ENCODE results near the gene ANKK1.

Gene ANKK1

DNA sequence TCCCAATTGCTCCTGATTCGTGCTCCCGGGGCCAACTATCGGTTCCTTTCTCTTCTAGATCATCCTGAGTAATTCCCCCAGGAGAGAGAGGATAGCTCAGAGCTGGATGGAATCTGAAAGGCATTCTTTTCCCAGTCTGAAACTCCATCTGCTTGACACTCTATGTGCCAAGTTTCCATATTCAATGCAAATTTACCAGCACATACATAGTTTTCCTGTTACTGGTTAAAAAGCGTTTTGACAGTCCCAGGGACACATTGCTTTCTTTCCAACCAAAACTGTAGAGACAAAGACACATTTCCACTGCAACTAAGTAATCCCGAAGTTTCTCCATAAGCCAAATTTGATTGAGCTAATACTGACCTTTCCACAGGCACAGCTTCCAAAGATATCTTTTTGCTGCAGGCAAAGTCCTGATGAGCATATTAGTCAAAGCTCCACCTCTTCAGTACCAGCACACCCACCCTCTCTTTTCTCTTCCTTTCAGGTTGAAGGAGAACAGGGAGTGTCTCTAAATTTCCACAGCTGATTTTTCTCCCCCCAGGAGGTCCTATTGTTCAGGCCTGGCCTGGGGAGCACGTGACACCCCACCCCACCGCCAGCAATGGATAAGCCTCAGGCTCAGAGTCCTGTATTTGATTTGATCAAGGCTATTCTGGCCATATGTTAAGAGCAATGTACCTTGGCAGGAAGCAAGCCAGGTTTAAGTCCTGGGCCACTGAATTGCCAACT, 9.7 kb upstream of the ANKK1 start:
- no peak for DNase-seq

DNA sequence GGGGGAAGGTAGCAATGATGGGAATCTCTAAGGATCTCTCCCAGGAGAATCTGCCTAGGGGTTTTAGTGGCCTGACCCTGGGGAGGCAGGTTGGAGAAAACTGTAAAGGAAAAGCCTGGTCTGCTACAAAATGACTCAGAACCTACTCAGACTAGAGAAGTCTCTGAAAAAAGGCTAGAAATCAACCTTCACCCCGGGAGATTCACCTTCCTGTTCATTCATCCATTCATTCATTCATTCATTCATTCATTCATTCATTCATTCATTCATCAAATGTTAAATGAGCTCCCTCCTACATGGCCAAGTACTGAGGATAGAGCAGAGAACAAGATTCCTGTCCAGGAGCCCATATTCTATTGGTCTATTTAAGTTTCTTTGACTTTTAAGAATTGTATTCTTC, 8.9 kb upstream of the ANKK1 start:
- DNase-seq, result no peak

DNA sequence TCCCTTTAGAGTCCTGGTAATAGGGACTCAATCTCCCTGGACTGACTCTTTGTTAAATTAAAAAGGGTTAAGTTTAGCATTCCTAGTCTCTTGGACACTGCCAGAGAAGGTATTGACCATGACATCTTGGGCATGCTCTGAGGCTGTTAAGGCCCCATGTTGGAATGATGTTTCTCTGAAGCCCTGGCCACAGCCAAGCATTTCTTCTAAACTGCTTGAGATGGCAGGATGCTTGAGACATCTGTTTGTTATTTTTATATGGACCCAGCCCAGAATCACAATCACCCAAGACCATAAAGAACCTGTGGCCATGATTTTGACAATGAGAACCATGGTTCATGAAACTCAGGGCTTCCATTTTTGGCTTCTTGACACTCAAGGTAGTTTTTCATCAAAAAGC, 5.5 kb upstream of the ANKK1 start:
- no peak for DNase-seq

DNA sequence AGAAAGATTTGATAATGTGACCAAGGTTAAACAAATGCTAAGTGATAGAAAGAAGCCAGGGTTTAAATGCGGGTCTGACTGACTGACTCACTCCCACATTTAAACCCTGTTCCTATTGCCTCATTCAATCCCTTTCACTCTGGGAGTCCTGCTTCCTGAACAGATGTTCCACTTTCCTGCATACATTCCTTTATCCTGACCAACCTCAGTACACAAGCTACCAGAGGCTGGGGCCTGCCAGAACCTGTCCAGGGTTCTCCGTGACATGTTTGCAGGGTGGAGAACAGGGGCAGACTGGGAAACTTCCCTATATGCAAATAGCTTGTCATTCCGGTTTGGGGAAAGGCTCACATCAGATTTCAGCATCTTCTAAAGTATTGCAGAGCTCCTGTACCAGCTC, 3.0 kb upstream of the ANKK1 start:
- no peak for DNase-seq

DNA sequence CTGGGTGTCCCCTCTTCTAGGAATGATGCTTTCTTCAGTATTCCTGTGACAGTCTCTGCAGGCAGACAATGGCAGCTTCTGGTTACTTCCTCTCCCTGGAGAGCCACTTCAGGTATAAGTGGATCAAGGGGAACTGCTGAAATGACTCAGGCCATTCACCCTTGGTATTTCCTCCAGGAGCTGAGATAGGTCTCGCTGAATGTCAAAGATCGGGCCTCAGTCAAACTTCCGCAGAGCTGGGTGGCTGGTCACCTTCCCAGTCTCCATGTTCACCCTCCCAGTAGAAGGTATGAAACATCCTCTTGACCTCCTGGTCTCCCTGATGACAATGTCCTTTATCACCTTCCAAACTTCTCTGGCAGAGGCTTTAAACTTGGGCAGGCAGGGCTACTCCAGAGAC, 1.8 kb upstream of the ANKK1 start:
- no peak for DNase-seq

DNA sequence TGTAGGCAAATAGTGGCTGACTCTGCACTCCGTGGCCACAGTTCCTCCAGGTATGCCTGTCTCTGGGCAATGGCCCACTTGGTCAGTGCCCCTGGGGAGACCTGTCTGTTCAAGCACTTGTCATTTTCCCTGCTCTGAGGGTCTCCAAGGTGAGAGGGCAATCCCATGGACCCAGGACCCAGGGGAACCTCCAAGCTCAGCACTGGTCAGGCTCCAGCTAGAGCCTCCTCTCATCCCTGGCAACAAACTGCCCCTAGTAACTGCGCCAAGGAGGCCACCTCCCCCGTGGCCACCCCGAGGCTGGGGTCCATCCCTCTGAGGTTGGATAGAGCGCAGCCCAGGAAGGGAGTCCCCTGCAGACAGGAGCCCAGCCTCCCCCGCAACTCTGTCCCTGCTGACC, 713 bp upstream of the ANKK1 start:
- no peak for DNase-seq

DNA sequence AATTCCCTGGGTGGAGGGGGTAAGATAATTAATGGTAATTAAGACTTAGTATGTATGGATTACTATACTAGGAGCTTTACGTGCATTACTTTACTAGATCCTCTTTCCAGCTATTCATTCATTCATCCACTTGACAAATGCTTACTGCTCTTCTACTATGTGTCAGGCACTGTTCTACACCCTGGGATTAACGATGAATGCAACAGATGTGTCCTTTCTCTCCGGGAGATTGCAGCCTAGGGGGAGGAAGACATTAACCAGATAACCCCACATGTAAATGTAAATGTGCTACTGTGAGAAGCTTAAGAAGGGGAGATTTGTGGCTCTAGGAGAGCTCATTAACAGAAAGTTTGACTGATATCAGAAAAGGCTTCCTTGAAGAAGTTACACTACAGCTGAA, 1.7 kb downstream of the ANKK1 start:
- no peak for DNase-seq

DNA sequence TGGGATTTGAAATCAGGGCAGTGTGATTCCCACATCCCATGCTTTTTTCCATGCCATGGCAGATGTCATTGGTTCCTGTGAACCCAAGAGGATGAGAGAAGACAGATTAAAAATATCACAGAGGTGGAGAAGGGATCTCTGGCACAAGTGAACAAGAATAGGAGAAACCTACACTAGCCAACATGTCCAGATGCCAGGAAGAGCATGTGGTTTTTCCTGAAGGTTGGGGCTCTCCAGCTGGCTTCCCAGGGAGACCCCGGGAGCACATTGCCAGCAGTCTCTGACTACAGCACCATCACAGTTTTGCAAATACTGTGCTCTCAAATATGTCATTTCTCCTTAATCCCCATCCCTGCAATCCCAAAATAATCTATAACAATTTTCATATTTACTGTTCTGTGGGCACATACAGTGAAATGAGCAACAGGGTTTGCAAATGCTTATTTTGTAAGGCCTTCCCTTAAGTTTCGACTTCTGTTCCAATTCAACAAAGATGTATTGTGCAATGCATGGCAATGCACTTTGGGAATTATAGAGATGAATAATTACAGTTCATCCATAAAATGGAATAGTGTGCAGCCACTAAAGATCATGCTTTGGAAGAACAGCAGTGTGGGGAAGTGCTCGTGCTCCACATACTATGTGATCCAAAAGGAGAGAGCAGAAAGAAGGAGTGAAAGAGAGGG, 4.8 kb downstream of the ANKK1 start:
- no peak for DNase-seq

DNA sequence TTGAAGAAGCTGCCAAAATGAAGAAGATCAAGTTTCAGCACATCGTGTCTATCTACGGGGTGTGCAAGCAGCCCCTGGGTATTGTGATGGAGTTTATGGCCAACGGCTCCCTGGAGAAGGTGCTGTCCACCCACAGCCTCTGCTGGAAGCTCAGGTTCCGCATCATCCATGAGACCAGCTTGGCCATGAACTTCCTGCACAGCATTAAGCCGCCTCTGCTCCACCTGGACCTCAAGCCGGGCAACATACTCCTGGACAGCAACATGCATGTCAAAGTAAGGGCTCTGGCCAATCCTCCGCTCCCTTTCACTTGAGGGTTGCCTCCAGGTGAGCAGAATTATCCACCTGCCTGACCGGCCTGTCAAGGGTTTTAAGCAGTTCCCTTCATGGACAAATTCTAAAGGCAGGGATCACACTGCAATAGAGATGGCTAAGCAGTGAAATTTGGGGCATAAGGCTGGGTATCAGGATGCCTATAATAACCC, 6.0 kb downstream of the ANKK1 start:
- DNase-seq, result no peak

DNA sequence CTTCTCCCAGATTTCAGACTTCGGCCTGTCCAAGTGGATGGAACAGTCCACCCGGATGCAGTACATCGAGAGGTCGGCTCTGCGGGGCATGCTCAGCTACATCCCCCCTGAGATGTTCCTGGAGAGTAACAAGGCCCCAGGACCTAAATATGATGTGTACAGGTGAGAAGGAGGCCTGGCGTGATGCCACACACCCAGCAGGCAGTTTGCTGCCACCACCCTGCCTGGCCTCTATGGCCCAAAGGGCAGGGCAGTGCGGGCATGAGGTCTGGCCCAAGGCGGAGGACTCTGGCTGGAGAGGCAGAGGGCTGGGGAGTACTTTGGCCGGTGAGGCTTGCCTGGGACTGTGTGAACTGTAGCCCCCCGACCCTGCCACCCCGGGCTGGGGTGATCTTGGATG, 7.3 kb downstream of the ANKK1 start:
- DNase-seq, result no peak

DNA sequence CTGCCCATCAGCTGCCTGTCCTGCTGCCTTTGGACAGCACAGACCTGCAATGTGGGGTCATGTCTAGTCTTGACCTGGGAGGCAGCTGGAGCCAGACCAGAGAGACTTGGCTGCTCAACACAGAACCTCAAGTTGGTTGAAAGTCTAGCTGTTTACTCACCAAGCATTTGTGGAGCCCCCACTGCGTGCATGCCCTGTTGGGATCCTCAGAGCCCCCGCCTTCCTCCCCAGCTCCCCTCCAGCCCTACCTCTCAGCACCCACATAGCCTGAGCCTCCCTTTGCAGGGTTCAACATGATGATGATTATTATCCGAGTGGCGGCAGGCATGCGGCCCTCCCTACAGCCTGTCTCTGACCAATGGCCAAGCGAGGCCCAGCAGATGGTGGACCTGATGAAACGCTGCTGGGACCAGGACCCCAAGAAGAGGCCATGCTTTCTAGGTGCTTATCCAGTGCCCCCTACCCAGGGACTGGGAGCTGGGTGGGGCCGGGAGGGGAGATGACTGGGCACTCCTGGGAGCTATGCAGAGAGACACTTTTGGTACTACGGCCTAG, 8.3 kb downstream of the ANKK1 start:
- DNase-seq, result no peak

DNA sequence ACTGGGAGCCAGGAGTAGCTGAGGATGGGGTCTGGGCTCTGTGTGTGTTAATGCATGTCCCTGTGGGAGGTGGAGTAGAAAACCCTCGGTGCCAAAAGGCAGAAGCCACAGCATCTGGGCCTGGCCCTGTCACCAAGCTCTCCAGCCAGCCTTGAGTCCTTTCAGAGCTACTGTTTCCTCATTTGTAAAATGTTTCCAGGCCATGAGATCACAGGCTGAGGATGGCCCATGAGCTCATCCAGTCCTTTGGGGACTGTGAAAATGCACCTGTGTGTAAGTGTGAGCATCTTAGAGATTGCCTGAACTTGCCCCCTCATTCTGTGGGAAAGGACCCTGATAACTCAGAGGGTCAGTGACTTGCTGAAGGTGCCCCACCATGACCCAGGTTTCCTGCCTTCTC, 9.1 kb downstream of the ANKK1 start:
- DNase-seq, result no peak

DNA sequence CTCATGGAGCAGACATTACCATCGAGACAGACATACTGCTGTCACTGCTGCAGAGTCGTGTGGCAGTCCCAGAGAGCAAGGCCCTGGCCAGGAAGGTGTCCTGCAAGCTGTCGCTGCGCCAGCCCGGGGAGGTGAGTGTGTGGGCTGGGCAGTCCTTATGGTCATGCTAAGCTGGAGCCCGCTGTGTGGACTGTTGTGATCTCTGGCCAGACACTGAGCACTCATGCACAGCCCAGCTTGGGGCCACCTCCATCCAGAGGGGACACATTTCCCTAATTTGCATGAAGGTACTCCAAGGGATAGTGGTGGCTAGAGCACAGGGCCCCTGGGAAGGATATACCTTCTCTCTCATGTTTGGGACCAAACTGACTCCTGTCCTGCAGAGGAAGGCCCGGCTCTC, 9.6 kb downstream of the ANKK1 start:
- DNase-seq, result no peak

DNA sequence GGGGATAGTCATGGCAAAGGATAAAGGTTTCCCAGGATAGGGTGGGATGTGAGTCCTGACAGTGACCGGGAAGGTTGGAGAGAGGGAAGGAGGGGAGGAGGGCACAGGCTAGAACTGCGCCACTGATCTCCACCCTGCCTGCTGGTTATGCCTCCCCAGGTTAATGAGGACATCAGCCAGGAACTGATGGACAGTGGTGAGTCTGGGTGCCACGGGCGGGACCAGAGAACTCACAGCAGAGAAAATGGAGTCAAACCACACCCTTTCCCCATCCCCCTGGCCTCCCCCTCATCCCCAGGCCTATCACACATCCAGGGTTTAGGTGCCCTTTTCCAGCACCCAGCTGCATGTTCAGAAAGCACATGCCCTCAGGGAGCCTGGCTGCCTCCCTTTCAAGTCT, 10.2 kb downstream of the ANKK1 start:
- DNase-seq, result no peak

DNA sequence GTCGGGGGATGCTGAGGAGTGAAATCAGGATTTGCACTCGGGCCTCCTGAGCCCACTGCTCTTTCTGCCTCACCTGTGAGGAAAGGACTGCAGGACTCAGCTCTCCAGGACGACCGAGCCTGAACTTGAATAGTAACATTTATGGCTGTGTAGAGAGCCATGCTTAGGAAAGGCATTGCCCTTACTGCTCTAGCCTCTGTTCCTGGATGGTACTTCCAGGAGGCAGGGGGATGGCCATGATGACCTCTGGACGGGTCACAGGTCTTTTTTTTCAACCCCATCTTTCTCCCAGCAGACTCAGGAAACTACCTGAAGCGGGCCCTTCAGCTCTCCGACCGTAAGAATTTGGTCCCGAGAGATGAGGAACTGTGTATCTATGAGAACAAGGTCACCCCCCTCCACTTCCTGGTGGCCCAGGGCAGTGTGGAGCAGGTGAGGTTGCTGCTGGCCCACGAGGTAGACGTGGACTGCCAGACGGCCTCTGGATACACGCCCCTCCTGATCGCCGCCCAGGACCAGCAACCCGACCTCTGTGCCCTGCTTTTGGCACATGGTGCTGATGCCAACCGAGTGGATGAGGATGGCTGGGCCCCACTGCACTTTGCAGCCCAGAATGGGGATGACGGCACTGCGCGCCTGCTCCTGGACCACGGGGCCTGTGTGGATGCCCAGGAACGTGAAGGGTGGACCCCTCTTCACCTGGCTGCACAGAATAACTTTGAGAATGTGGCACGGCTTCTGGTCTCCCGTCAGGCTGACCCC, 11.3 kb downstream of the ANKK1 start:
- no peak for DNase-seq

DNA sequence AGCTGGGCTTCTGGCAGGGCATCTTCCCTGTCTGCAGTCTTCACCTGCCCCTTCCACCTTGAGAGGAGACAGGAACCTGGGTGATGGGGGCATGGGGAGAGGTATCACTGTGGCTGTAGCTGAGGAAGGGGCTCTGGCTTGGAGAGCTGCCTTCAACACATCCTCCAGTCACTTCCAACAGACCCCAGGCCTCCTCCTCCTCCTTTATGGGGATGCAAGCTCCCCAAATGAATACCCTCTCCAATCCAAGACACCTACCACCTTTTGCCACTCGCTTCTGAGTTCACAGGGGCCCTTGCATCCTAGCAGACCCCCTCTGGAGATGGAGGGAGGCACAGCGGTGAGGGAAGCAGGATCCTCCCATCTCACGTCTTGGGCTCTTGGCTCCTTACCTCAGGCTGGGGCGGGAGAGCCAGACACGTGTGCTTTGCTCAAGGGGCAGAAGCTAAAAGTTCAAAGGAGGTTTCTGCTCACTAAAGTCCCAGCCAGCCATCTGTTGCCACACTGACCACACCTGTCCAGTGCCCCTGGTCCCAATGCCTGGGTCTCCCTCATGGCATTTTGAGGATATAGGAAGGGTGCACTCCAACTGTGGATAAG, 13.2 kb downstream of the ANKK1 start:
- DNase-seq, result no peak

DNA sequence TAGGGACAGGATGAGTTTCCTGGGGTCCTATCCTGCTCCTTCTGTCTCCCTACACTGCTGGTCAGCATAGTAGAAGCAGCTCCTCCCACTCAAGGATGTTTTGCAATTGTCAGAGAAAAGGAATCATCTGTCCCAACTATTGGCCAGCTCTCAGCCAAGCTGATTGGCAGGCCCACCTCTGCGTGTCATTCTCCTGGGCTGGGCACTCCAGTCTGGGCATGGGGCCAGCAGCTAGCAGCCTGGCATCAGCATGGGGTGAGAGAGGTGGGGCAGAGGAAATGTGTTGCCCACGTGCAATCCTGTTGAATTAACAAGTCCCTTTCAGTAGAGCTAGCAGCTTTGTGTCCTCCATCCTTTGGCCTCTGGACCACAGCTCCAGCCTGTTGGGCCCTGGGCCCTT, 14.1 kb downstream of the ANKK1 start:
- no peak for DNase-seq

DNA sequence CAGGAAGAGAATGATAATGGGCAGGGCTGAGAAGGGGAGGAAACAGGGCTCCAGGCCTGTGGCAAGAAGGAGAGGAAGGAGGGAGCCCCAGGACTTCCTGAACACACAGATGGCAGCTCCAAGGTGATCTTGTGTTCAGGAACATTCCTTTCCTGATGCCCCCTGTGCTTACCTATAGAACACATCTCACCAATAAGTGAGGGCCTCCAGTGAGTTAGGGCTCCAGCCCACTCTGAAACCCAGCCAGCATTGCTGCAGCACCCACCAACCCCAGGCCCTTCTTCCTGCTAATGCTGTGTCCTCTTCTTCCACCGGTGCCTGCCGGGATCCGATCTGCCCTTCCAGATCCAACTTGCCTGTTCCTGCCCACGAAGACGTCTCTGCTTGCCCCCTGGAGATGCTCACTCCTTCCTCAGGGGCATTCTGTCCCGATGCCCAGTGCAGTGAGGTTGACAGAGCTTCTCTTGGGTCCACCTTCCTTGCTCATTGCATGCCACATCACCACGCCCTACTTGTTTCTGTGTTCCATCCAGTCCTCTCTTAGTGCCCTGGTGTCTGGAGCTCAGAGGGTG, 17.4 kb downstream of the ANKK1 start:
- DNase-seq, result no peak

DNA sequence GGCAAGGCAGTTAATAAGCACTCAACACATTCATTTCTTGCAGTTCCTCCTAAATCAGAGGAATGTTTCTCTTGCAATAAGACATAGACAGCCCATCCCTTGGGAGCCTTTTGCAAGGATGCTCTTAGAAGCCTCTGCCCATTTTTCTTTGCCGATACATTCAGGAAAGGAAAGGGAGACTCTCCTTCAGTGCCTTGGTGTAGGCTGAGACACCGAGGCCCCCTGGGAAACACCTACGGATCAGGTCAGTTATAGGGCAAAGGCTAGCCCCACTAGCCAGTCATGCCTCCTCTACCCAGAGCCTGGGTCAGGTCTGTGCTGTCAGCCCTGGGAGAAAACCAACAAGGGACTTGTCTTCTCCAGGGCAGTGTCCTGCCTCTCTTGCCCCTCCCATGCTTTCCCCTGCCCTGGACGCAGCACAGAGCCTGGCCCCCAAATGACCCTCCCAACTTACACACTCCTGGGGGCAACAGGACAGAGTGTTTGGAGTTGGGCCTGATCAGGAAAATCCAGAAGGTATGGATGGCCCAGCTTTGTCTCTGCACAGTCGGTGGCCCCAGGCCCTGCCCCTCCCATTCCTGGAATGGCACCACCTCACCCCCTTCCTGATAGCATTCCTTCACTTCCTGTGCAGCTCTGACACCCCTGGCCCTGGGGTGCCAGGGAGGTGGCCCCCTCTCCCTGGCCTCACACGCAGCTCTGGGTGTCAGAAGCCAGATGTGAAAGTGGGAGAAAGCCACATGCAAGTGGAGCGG, 18.3 kb downstream of the ANKK1 start:
- DNase-seq, result no peak

DNA sequence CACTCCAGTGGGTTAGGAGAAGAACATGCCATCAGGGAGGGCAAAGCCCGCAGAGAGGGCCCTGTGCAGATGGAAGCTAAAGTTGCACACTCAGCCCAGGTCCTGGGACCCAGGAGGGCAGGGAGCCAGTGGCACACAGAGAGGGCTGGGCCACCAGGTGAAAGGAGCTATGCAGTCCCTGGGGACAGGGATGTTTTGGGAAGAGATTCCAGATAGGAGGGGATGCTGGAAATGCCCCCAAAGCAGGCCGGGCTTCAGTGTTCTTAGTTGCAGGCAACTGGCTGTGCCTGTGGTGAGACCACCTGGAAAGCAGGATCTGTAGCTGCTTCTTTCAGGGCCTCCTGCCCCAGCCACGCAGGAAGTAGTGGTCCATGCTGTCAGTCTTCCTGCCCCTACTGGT, 19.6 kb downstream of the ANKK1 start:
- no peak for DNase-seq

DNA sequence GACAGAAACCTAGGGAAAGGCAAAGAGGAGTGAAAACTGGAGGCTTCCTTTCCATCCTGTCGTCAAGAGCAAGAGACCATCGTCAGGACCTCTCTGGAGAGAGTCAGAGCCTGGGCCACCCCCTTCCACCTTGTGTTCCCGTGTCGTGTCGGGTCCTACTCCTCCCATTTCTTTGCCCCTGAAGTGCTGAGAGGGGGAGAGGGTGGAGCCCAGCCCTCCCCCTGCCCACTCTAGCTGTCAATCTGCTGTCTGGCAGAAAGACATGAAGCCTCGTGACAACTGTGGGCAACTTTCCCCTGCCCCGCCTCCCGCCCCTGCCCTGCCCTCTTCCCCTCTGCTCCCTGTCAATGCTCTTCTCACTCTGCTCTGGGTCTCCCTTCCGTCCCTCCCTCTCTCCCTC, 20.6 kb downstream of the ANKK1 start:
- no peak for DNase-seq

DNA sequence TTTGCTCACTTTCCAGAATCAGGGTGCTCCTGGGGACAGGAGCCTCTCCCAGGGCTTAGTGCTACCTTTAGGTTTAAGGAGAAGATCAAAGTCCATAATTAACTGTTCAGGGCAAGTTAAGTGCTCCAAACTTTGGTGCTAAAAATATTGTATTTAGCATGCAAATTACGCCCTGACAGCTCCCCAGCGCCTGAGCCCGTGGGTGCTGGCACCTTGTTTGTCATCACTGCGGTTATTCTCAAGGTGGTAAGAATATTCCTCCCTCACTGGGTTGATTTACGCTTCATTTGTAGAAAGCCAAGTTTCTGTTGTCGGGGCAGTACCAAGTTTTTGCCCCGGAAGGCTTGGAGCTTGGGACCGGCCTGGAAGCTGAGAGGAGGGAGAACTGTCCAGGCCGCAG, 21.3 kb downstream of the ANKK1 start:
- no peak for DNase-seq

All from T-helper 1 cell (primary cell).